Fibroblast of skin of right biceps (primary cell): ENCODE results near the gene ING1.
"Not testable (repeated sequence)": the region's sequence is repeated elsewhere in the genome, so short reads cannot be mapped to it uniquely, and the experiment has no call there.

Experiments used
- DNase-seq: peaks from one replicate; pipeline ENCODE4 v3.0.0-alpha.2; 2013

Gene ING1, protein sequence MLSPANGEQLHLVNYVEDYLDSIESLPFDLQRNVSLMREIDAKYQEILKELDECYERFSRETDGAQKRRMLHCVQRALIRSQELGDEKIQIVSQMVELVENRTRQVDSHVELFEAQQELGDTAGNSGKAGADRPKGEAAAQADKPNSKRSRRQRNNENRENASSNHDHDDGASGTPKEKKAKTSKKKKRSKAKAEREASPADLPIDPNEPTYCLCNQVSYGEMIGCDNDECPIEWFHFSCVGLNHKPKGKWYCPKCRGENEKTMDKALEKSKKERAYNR

DNA sequence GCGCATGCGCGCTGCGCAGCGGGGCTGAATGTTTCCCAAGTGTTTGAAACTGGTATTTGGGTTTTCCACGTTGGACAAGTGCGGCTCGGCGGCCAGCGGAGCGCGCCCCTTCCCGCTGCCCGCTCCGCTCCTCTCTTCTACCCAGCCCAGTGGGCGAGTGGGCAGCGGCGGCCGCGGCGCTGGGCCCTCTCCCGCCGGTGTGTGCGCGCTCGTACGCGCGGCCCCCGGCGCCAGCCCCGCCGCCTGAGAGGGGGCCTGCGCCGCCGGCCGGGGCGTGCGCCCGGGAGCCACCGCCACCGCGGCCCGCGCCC, at the start of gene ING1:
Gene ING1 (plus strand): TSS at position 59 of the 311 bp plus-strand sequence. CDS start 450 bp downstream, outside the sequence.
- DNase-seq = no peak

DNA sequence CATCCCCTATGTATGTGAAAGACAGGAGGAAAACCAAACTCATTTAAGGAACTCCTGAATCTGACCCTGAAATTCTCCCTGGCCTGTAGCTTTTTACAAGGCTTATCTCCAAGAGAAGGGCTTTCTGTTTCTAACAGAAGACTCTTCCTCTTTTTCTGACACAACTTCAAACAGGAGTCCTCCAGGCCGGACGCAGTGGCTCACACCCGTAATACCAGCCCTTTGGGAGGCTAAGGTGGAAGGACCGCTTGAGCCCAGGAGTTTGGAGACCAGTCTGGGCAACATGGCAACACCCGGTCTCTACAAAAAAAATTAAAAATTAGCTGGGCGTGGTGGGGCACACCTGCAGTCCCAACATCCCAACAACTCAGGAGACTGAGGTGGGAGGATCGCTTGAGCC, 49.5 kb upstream of the ING1 start:
- DNase-seq = no peak

DNA sequence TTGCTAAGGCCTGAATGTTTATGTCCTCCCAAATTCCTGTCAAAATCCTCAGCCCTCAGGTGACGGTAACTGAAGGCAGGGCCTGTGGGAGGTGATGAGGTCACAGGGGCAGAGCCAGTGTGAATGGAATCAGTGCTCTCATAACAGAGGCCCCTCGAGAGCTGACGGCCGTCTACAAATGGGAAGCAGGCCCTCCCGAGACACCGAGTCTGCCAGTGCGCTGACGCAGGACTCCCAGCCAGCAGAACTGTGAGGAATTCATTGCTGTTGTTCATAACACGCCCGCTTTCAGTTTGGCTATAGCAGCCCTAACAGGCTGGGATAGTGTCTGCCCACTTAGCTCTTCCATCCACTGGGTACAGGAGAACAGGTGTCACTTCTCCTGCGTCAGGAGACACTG, 48.8 kb upstream of the ING1 start:
- no peak for DNase-seq

DNA sequence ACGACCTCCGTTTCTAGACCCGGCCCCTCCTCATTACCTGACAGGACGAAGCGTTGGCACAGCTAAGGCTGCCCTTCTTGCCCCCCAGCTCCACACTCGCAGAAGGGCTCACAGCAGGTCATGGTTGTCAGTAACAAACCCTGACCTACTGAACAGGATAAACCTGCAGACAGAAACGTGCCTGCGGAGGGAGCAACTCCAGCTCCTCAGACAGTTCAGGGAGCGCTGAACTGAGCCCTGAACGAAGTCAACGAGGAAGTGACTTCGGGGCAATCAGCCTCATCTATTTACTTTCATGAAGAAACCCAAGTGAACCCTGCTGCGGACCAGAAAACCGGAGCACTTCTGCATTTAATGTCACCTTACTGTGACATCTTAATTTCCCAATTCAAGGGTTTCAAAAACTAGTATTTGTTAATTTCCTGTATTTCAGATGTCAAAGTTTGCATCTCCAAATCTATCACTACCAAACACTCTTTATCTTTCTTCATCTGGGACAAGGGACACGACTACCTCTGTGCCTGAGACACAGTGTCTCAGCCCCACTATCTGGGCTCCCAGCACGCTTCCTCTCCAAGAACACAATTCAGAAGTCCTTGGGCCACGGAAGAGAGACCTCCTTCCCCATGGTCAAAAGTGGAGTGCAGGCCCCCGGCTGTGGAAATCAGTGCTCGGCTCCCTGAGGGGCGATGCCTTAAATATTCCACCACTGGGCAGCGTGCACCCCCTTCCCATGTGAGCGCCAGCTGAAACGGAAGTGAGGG, 47.8 kb upstream of the ING1 start:
- DNase-seq = no peak

DNA sequence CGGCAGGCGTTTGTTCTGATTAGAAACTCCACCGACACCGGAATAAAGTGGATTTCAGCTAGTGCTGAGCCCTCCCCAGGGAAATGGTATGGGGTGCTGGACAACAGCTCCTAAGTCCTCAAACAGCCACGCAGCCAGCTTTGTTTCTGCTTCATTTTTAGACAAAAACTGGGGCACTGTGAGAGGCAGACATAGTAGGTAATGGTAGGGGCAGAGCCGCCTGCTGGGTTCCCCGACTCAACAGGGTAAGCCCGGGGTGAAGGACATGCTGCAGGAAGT, 47.3 kb upstream of the ING1 start:
- DNase-seq = no peak

DNA sequence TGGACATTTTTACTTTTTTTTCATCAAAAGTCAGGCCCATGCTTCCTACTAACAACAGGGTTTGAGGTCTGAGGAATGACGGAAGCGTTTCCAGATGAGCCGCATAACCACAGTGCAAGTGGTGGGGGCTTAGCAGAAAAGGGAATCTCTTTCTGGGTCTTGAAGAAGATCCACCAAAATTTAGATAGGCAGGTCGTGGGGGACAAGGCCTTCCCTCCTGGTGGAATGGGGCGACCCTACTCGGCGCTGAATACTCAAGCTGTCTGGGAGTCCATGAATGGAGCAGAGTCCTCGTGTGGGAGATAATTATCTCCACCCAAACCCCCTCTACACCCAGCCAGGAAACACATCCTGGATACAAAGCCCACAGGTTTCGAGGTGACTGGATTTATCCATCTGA, 44.5 kb upstream of the ING1 start:
- DNase-seq = no peak

DNA sequence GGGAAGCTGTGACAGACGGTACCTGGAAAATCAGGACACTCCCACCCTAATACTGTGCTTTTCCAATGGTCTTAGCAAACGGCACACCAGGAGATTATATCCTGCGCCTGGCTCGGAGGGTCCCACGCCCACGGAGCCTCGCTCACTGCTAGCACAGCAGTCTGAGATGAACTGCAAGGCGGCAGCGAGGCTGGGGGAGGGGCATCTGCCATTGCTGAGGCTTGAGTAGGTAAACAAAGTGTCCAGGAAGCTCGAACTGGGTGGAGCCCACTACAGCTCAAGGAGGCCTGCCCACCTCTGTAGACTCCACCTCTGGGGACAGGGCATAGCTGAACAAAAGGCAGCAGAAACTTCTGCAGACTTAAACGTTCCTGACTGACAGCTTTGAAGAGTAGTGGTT, 43.7 kb upstream of the ING1 start:
- not testable (repeated sequence) for DNase-seq

DNA sequence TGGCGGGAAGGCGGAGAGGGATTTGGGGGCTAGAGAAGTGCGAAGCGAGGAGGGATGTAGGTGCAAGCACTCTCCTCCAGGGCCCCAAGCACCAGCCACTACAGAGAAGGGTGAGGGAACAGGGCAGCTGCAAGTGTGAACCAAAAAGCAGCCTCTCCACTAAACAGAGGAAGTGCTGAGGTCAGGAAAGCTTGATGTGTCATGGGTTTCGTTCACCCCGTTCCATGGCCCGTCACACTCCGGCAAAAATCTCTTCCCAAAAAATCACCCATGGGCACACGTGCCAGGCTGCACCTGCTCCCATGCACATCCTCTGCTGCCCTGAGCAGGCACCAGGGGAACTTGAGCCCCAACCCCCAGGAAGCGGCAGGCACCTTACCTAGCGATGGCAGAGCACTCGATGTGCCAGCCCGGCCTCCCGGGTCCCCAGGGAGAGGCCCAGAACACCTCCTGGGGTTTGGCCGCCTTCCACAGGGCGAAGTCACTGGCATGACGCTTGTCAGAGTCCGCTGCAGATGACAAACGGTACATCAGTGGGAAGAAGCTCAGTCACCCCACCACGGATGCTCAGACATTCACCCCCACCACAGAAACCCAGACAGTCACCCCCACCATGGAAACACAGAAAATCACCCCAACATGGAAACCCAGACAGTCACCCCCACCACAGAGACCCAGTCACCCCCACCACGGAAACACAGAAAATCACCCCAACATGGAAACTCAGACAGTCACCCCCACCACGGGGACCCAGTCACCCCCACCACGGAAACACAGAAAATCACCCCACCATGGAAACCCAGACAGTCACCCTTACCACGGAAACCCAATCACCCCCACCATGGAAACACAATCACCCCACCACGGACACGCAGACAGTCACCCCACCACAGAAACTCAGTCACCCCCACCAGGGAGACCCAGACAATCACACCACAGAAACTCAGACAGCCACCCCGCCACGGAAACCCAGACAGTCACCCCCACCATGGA, 36.6 kb upstream of the ING1 start:
- no peak for DNase-seq

DNA sequence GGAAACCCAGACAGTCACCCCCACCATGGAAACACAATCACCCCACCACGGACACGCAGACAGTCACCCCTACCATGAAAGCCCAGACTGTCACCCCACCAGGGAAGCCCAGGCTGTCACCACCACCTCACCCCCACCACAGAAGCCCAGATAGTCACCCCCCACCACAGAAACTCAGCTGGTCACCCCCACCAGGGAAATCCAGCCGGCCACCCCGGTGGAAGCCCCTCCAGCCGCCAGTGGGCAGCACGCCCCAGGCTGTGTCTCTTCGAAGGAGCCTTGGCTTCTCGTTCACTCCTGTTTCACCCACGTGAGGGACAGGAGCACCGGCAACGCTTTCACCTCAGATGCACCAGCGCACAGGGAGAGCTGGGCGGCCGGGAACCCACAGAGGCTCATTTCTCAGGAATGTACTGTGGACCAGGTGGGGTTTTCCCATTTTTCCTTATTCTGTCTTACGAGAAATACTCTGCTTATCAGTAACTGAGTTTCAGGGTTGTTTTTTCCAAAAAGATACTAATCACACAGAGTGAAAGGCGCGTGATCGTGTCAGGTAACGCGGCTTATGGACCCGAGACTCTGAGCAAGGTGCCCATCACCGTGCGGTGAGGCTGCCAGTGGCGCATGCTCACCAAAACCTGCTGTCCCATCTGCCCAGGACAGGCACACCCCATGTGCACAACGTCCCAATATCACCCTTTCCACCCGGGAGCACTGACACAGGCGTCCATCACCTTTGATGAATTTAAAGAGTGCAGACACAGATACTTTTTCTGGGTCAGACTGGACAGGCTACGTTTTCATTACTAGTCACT, 35.6 kb upstream of the ING1 start:
- DNase-seq = no peak

DNA sequence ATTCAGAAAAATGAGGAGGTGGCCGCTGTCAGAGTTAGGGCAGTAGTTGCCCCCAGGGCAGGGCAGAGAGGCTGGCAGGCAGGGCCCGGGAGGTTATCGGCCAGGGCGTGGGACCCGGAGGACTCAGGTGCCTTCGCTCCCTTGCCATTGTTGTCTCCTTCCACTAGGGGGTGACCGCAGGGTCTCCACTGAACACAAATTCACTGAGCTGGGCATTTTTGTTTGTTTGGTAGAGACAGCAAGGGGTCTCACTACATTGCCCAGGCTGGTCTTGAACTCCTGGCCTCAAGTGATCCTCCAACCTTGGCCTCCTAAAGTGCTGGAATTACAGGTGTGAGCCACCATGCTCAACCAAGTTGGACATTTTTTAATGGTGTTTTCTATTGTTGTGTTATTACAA, 32.6 kb upstream of the ING1 start:
- peak; percentile 7 for DNase-seq

DNA sequence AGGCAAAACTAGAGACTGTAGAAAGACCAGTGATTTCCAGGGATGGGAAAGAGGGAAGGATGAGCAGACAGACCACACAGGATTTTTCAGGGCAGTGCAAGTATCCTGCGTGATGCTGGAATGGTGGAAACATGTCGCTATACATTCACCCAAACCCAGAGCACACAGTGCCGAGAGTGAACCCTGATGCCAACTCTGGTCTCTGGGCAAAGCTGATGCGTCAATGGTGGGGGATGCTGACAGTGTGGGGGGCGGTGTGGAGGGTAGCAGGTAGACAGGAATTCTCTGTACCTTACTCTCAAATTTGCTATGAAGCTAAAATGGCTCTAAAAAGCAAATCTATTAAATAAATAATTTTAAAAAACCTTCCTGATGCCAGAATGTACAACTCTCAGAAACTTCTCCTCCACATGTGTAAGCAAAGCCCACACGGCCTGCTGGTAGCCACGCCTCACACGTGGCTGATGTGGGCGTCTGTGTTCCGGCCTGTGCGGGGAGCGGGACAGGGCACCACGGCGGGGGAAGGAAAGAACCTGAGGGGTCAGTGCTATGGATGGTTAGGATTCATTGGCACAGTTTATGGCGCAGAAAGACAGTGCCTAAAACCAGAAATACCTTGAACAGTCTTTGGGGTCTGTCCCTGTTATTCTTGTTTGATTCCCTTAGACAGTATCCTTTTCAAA, 31.5 kb upstream of the ING1 start:
- DNase-seq = no peak

DNA sequence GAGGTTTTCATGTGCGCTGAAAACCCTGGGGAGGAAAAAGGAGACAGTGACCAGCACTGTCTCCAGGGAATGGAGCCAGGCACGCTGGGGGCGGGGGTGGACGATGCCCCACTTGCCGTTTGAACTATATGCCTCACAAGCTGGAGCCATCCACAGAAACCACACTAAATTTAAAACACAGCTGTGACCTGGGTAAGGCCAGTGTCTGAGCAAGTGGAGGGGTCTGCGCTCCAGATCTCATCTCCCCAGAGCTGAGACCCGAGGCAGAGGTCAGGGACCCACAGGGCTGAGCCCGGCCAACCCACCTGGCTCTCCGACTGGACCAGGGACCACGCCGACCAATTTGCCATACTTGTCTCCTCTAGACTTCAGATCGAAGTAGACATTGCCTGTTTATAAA, 30.8 kb upstream of the ING1 start:
- no peak for DNase-seq

DNA sequence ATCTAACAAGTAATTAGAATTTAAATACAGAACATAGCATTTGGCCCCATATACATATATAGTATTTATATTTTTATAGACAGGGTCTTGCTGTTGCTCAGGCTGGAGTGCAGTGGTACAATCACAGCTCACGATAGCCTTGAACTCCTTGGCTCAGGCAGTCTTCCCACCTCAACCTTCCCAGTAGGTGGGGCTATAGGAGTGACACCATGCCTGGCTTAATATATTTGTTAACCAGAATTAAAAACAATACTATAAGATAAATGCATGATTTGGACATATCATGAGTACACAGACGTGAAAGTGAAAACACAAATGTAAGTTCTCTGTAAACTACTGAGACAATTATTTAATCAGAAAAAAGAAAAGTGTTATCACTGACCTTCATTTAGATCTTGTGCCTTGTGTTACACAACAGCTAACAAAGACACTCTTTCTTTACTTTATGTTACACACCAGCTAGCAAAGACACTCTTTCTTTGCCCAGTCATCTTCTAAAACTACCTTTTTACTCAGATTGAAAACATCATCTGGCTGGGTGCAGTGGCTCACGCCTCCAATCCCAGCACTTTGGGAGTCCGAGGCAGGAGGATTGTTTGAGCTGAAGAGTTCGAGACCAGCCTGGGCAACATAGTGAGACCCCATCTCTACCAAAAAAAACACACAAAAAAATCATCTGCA, 30.2 kb upstream of the ING1 start:
- no peak for DNase-seq

DNA sequence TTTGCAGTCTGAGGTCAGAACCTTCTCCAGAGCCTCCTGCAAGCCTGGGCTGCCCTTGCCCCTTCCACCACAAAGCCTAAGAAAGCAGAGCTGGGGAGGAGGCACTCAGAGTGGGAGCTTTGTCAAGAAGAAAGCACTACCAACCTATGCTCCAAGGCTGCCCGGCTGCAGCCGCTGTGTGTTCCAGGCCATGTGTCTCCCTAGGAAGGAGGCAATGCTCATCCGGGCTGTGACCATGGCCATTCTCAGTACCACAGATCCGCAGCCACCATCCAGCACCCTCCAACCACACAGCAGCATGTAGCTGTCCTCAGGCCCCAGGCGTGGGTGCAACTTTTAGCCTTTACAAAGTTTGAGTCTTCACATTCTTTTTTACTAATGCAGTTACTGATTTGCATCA, 29.6 kb upstream of the ING1 start:
- DNase-seq = no peak

DNA sequence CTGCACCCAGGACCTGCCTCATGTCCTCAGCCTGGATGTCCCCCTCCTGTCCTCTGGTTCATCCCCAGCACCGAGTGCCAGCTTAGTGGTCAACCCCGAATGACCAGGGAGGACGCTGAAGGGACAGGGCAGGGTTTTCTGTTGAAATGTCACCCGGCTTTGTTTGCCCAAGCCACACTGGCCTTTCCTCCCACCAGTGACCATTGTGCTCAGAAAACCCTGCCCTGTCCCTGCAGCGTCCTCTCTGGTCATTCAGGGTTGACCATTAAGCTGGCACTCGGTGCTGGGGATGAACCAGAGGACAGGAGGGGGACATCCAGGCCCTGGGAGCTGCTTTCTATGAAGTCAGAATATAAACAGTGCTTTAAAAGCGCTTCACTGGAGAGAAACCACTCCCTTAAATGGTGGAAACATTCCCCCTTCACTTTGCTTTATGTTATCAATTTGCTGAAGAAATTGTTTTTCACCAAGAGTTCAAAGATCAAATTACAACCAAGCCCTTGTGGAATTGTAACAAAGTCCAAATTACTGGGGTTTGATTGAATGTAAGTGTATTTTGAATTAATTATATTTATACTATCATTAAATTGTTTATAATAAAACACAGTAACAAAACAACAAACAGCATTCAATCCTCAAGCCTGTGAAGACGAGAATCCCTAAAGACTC, 29.0 kb upstream of the ING1 start:
- DNase-seq = no peak

DNA sequence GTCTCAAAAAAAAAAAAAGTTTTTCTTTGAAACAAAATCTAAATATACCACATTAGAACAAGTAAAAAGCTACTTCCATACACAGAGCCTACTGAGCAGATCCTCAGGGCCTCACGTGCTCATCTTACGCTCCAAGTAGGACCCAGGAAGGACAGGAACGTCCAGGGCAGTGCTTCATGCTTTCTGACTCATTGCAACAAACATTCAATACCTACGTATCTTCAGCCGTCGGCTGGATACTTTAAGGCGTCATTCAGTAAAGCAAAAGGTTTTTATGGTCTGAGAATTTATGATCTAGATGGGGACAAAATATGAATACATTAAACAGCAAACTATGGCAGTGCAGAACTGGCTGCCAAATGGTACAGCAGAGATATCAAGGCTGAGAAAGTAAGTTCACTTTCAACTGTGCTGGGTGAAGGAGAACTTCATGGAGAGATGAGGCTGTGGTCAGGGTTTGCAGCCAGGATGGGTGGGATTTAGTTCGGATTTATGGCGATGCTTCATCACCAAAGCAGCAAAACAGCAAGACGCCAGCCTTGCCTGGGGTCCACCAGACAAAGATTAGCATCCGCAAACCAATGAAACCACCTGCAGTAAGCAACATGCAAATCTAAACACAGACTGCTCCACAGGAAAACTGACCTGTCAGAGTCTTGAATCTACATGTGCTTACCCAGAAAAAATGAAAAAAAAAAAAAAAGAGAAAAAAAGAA, 28.0 kb upstream of the ING1 start:
- DNase-seq = peak; percentile 10

DNA sequence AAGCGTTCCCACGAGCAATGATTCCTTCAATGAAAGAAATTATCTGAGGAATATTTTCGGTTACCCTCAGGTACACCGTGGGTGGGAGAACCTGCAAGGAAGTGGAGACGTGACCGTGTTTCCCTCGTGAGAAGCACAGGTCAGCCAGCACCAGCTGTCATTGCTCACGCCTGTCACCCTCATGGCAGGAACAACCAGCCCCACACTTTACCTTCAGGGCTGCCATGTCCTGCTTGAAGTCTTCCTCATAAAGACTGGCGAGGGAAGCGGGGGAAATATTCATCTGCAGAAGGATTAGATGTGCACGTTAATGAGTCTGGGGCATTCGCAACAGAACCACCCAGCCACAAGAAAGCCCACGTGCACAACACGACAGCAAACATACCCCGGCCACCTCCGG, 25.8 kb upstream of the ING1 start:
- DNase-seq = no peak

DNA sequence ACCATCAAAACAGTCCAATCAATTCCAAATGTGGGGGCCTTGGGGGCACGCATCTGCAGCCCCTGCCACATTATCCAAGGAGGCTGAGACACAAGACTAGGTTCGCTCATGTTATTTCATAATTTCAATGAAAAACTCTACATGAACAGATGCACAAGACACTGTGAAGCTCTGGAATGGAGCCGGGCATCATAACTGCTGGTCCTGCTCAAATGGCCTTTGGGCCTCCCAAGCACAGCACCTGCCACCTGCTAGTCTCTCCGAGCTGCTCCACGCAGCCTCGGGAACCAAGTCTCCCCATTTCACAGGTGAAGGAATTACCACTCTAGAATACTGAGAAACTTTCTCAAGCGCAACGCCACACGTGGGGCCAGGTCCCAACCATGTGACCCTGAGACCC, 24.5 kb upstream of the ING1 start:
- no peak for DNase-seq

DNA sequence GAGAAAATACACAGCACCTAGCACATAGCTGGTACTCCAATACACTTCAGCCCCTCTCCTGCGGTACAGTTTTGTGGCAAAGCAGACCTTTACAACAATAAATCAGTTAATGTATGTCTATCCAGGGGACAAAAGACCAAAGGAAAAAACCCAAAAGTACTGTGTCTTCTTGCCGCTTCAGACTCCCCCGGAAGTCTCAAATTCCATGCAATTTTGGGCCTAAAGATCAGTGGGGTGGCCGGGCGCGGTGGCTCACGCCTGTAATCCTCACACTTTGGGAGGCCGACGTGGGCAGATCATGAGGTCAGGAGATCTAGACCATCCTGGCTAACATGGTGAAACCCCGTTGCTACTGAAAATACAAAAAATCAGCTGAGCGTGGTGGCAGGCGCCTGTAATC, 23.8 kb upstream of the ING1 start:
- no peak for DNase-seq

DNA sequence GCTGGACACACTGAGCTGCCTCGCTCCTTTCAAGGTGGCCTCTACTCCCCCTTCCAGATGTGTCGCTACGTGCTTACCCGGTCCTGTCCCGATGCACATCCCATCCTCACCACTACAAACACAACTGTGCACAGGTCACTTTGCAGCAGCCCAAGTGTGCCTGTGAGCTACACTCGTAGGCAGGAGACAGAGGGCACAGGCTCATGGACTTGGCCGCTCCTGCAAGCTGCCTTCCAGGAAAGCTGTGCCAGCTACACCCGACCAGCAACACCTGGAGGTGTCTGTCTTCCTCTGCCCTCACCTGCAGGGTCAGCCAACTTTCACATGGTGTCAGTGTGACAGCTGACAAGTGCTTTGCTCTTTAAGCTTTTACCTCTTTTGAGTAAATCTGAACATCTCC, 23.0 kb upstream of the ING1 start:
- DNase-seq = no peak

DNA sequence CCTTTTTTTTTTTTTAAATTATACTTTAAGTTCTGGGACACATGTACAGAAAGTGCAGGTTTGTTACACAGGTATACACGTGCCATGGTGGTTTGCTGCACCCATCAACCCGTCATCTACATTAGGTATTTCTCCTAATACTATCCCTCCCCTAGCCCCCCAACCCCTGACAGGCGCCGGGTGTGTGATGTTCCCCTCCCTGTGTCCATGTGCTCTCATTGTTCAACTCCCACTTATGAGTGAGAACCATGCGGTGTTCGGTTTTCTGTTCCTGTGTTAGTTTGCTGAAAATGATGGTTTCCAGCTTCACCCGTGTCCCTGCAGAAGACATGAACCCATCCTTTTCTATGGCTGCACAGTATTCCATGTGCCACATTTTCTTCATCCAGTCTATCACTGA, 17.7 kb upstream of the ING1 start:
- DNase-seq = not testable (repeated sequence)
